Progenitor cell of endocrine pancreas (in vitro differentiated cells): ENCODE measurements around the gene TMX4. TPM values are rescaled to one million over a fixed set of nuclear protein-coding genes. Genes with fewer than 3 reads are reported as not detected.

Experiments used
- DNase-seq: peaks from one replicate; pipeline ENCODE4 v3.0.0; 2021; ENCODE audit warnings: low spot score; ENCODE audit not compliant: unreplicated experiment
- H3K27ac Mint-ChIP-seq: 2 replicates; pipeline ENCODE4 v1.8.0; 2021; ENCODE audit warnings: mild to moderate bottlenecking, moderate library complexity, mixed read lengths
- H3K27me3 Mint-ChIP-seq: 2 replicates; pipeline ENCODE4 v1.8.0; 2021; ENCODE audit warnings: mixed read lengths
- H3K36me3 Mint-ChIP-seq: 2 replicates; pipeline ENCODE4 v1.8.0; 2022; ENCODE audit warnings: mixed read lengths; ENCODE audit not compliant: insufficient read depth
- H3K4me1 Mint-ChIP-seq: 2 replicates; pipeline ENCODE4 v1.8.0; 2021; ENCODE audit warnings: low read depth, mixed read lengths
- H3K4me3 Mint-ChIP-seq: 2 replicates; pipeline ENCODE4 v1.8.0; 2021; ENCODE audit warnings: low read depth, mild to moderate bottlenecking, moderate library complexity, mixed read lengths
- H3K9me3 Mint-ChIP-seq: 2 replicates; pipeline ENCODE4 v1.8.0; 2021; ENCODE audit warnings: low read depth, mixed read lengths
- CTCF ChIP-seq: fragments of 200-600 bp; sonication (generic); IDR thresholded peaks from one replicate; pipeline ENCODE4 v1.5.0; 2021; ENCODE audit warnings: antibody characterized with exemption, mild to moderate bottlenecking; ENCODE audit not compliant: unreplicated experiment
- total RNA-seq: library from RNA; stranded (reverse); gene quantifications from 2 replicates; pipeline ENCODE4 v1.2.1, GENCODE V29; 2021

TMX4 gene
- total RNA-seq, 1 donor from 2014 or later: 17.8 TPM

GRCh38 chr20:8019998-8020247, 362 bp upstream of the TMX4 start:
- H3K4me1 Mint-ChIP-seq: peaks cover 4% of the 10 kb centered on the region
- no peaks in the 10 kb centered on the region for H3K9me3 Mint-ChIP-seq
- no peak overlapping the region for H3K4me3 Mint-ChIP-seq
- DNase-seq: no peak
- no peak for TF ChIP-seq CTCF
- H3K36me3 Mint-ChIP-seq: no peaks in the 10 kb centered on the region
- H3K27me3 Mint-ChIP-seq: no peaks in the 10 kb centered on the region
- peak overlapping the region; percentile 93 for H3K27ac Mint-ChIP-seq

GRCh38 chr20:8018958-8019245, 659 bp downstream of the TMX4 start:
- no peak for TF ChIP-seq CTCF
- H3K9me3 Mint-ChIP-seq: no peaks in the 10 kb centered on the region
- DNase-seq: peak; percentile 62
- no peak overlapping the region for H3K27ac Mint-ChIP-seq
- H3K36me3 Mint-ChIP-seq: no peaks in the 10 kb centered on the region
- H3K4me1 Mint-ChIP-seq: peaks cover 4% of the 10 kb centered on the region
- peak overlapping the region; percentile 86 for H3K4me3 Mint-ChIP-seq
- no peaks in the 10 kb centered on the region for H3K27me3 Mint-ChIP-seq

- Mint-ChIP-seq H3K9me3 (no peaks in the 10 kb centered on the region), H3K4me1 (peaks cover 2% of the 10 kb centered on the region), H3K27ac (no peak overlapping the region), H3K4me3 (no peak overlapping the region), H3K27me3 (no peaks in the 10 kb centered on the region), H3K36me3 (peaks cover under 1% of the 10 kb centered on the region)
- no peak for TF ChIP-seq CTCF
- no peak for DNase-seq
These were observed 6.8 kb downstream of the TMX4 start for GRCh38 chr20:8012724-8013123.

- Mint-ChIP-seq H3K27ac (no peak overlapping the region), H3K36me3 (peaks cover 5% of the 10 kb centered on the region), H3K9me3 (no peaks in the 10 kb centered on the region), H3K4me3 (no peak overlapping the region), H3K27me3 (no peaks in the 10 kb centered on the region), H3K4me1 (peaks cover 2% of the 10 kb centered on the region)
- DNase-seq: no peak
- TF ChIP-seq CTCF: no peak
These were observed 10.8 kb downstream of the TMX4 start for GRCh38 chr20:8008733-8009132.

- H3K27me3 Mint-ChIP-seq: no peaks in the 10 kb centered on the region
- peaks cover 4% of the 10 kb centered on the region for H3K4me1 Mint-ChIP-seq
- no peak overlapping the region for H3K4me3 Mint-ChIP-seq
- H3K9me3 Mint-ChIP-seq: no peaks in the 10 kb centered on the region
- no peak for TF ChIP-seq CTCF
- peaks cover 5% of the 10 kb centered on the region for H3K36me3 Mint-ChIP-seq
- no peak overlapping the region for H3K27ac Mint-ChIP-seq
- DNase-seq: no peak
These were observed 12.1 kb downstream of the TMX4 start for GRCh38 chr20:8007490-8007889.
